HEK293 (cell line): Measurements from ENCODE around the gene CCDC167.

Source experiments
- CTCF ChIA-PET: fragments of 350-600 bp; formaldehyde crosslinking; extraction: SDS; loops from one replicate; lab custom pipeline; 2021; ENCODE audit warnings: antibody characterized with exemption; lab: Yijun Ruan, JAX
- POLR2A ChIA-PET: fragments of 300-600 bp; formaldehyde crosslinking; extraction: SDS; loops from one replicate; lab custom pipeline; 2020; ENCODE audit warnings: antibody characterized with exemption, inconsistent platforms; lab: Yijun Ruan, JAX
- H3K27ac ChIP-seq: fragments of 200-500 bp; sonication (Bioruptor generic); 2 replicates; pipeline ENCODE4 v1.5.1; 2014; ENCODE audit warnings: low read depth, low read length, control low read depth, inconsistent platforms; ENCODE audit errors: extremely low read depth
- H3K36me3 ChIP-seq, 2 experiments: fragments of 200-500 bp in 1 of 2; sonication (Bioruptor generic) in 1 of 2; 1 replicate in 1 of 2; 2 replicates in 1 of 2; pipeline ENCODE4 v1.5.1; 2014 to 2017; ENCODE audit warnings: inconsistent platforms in 2 of 2, low read length in 2 of 2; ENCODE audit not compliant: control insufficient read depth in 2 of 2, insufficient read depth in 1 of 2
- H3K4me1 ChIP-seq: fragments of 200-500 bp; sonication (Bioruptor generic); 2 replicates; pipeline ENCODE4 v1.5.1; 2014; ENCODE audit warnings: mild to moderate bottlenecking, low read length, inconsistent platforms; ENCODE audit not compliant: control insufficient read depth, insufficient read depth
- H3K4me3 ChIP-seq: 2 replicates; pipeline ENCODE4 v1.5.1; 2011; ENCODE audit warnings: low read depth, mild to moderate bottlenecking, control low read depth, low read length, moderate library complexity
- H3K9me3 ChIP-seq: fragments of 200-500 bp; sonication (Bioruptor generic); 2 replicates; pipeline ENCODE4 v1.5.1; 2014; ENCODE audit warnings: low read depth, low read length, inconsistent platforms; ENCODE audit not compliant: control insufficient read depth, insufficient read depth
- GLI4 ChIP-seq: fragments of 450-650 bp; formaldehyde crosslinking; IDR thresholded peaks from 2 replicates; pipeline ENCODE4 v1.5.1; 2016; ENCODE audit warnings: missing biosample characterization, missing genetic modification characterization
- GLIS1 ChIP-seq: fragments of 450-650 bp; formaldehyde crosslinking; IDR thresholded peaks from 2 replicates; pipeline ENCODE4 v1.5.1; 2016; ENCODE audit warnings: missing biosample characterization, missing genetic modification characterization
- HOXD13 ChIP-seq: sonication (generic); formaldehyde crosslinking; IDR thresholded peaks from 2 replicates; pipeline ENCODE4 v1.8.0; 2022; ENCODE audit warnings: missing genetic modification reagents, borderline replicate concordance
- KLF1 ChIP-seq: fragments of 450-650 bp; formaldehyde crosslinking; IDR thresholded peaks from 2 replicates; pipeline ENCODE4 v1.5.1; 2016; ENCODE audit warnings: missing biosample characterization, missing genetic modification characterization
- MZF1 ChIP-seq: fragments of 450-650 bp; formaldehyde crosslinking; IDR thresholded peaks from 2 replicates; pipeline ENCODE4 v1.5.1; 2017; ENCODE audit warnings: missing biosample characterization, missing genetic modification characterization, borderline replicate concordance
- ZIC2 ChIP-seq: fragments of 450-650 bp; formaldehyde crosslinking; IDR thresholded peaks from 2 replicates; pipeline ENCODE4 v1.5.1; 2016; ENCODE audit warnings: missing biosample characterization, missing genetic modification characterization
- ZNF169 ChIP-seq: fragments of 450-650 bp; formaldehyde crosslinking; IDR thresholded peaks from 2 replicates; pipeline ENCODE4 v1.5.1; 2016; ENCODE audit warnings: missing biosample characterization, missing genetic modification characterization
- ZNF292 ChIP-seq: fragments of 450-650 bp; formaldehyde crosslinking; IDR thresholded peaks from 2 replicates; pipeline ENCODE4 v1.5.1; 2016; ENCODE audit warnings: low read depth, missing biosample characterization, missing genetic modification characterization, borderline replicate concordance
- ZNF426 ChIP-seq: fragments of 450-650 bp; formaldehyde crosslinking; IDR thresholded peaks from 2 replicates; pipeline ENCODE4 v1.5.1; 2017; ENCODE audit warnings: missing biosample characterization, missing genetic modification characterization, mild to moderate bottlenecking, inconsistent platforms, moderate library complexity
- ZNF529 ChIP-seq: fragments of 450-650 bp; formaldehyde crosslinking; IDR thresholded peaks from 2 replicates; pipeline ENCODE4 v1.5.1; 2017; ENCODE audit warnings: missing genetic modification characterization, missing biosample characterization; ENCODE audit not compliant: insufficient replicate concordance
- ZNF558 ChIP-seq: fragments of 450-650 bp; formaldehyde crosslinking; IDR thresholded peaks from 2 replicates; pipeline ENCODE4 v1.5.1; 2016; ENCODE audit warnings: missing biosample characterization, missing genetic modification characterization
- ZNF623 ChIP-seq: fragments of 450-650 bp; formaldehyde crosslinking; IDR thresholded peaks from 2 replicates; pipeline ENCODE4 v1.5.1; 2016; ENCODE audit warnings: missing biosample characterization, missing genetic modification characterization
- ZNF654 ChIP-seq: fragments of 450-650 bp; formaldehyde crosslinking; IDR thresholded peaks from 2 replicates; pipeline ENCODE4 v1.5.1; 2016; ENCODE audit warnings: low read depth, missing biosample characterization, missing genetic modification characterization
- ZNF660 ChIP-seq: fragments of 450-650 bp; IDR thresholded peaks from 2 replicates; pipeline ENCODE4 v1.5.1; 2018; ENCODE audit warnings: missing biosample characterization, mild to moderate bottlenecking, missing genetic modification characterization
- ZXDB ChIP-seq: fragments of 450-650 bp; formaldehyde crosslinking; IDR thresholded peaks from 2 replicates; pipeline ENCODE4 v1.5.1; 2016; ENCODE audit warnings: missing biosample characterization, missing genetic modification characterization
- TF ChIP-seq, protein P1 (sequence below): fragments of 450-650 bp; formaldehyde crosslinking; IDR thresholded peaks from 2 replicates; pipeline ENCODE4 v1.5.1; 2016; ENCODE audit warnings: missing biosample characterization, missing genetic modification characterization
- TF ChIP-seq, protein P2 (sequence below): fragments of 450-650 bp; formaldehyde crosslinking; IDR thresholded peaks from 2 replicates; pipeline ENCODE4 v1.5.1; 2016; ENCODE audit warnings: missing biosample characterization, missing genetic modification characterization
- TF ChIP-seq, protein P3 (sequence below): fragments of 450-650 bp; formaldehyde crosslinking; IDR thresholded peaks from 2 replicates; pipeline ENCODE4 v1.5.1; 2016; ENCODE audit warnings: missing biosample characterization, missing genetic modification characterization
- TF ChIP-seq, protein P4 (sequence below): fragments of 450-650 bp; IDR thresholded peaks from 2 replicates; pipeline ENCODE4 v1.5.1; 2018; ENCODE audit warnings: missing biosample characterization, missing genetic modification characterization

Gene CCDC167

DNA sequence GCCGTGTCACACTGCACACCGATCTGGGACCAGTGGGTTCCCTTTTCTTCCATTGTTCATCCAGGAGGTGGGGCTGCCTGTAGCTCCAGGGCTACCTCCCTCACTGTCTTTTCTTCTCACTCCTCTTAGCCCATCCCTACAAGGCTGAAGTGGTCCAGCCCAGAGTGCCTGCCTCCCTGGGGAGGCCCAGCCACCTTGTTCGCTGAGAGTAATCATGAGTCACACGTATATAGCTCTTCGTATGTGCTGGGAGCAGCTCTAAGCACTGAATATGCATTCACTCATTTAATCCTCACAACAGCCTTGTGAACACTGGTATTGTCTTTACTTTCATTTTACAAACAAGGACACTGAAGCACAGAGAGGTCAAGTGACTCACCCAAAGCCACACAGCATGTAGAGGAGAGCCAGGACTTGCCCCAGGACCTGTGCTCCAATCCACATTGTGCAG lies 14.7 kb upstream of the CCDC167 start (continued):
- TF ChIP-seq, protein P1, sequence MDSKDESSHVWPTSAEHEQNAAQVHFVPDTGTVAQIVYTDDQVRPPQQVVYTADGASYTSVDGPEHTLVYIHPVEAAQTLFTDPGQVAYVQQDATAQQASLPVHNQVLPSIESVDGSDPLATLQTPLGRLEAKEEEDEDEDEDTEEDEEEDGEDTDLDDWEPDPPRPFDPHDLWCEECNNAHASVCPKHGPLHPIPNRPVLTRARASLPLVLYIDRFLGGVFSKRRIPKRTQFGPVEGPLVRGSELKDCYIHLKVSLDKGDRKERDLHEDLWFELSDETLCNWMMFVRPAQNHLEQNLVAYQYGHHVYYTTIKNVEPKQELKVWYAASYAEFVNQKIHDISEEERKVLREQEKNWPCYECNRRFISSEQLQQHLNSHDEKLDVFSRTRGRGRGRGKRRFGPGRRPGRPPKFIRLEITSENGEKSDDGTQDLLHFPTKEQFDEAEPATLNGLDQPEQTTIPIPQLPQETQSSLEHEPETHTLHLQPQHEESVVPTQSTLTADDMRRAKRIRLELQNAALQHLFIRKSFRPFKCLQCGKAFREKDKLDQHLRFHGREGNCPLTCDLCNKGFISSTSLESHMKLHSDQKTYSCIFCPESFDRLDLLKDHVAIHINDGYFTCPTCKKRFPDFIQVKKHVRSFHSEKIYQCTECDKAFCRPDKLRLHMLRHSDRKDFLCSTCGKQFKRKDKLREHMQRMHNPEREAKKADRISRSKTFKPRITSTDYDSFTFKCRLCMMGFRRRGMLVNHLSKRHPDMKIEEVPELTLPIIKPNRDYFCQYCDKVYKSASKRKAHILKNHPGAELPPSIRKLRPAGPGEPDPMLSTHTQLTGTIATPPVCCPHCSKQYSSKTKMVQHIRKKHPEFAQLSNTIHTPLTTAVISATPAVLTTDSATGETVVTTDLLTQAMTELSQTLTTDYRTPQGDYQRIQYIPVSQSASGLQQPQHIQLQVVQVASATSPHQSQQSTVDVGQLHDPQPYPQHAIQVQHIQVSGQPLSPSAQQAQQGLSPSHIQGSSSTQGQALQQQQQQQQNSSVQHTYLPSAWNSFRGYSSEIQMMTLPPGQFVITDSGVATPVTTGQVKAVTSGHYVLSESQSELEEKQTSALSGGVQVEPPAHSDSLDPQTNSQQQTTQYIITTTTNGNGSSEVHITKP (tag by site-specific recombination), result peak; percentile 88

DNA sequence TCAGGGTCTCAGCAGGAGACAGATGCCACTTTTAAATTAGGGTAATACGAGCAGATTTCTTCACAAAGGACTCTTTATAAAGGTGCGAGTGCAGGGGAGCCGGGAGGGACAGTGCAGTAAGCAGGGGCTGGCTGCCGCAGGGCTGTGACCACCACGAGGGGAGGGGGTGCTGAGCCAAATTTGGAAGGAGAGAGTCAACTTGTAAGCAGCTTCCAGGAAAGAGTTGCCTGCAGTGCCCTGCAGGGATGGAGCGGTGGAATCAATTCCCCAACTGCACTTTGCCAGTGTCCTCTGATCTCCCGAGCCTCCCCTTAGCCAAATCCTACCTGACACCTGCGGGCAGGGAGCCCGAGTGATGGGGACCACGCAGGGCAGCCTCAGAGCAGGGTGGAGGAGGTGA lies 13.9 kb upstream of the CCDC167 start:
- Histone ChIP-seq H3K4me3 (no peak overlapping the region), H3K27ac (no peak overlapping the region), H3K9me3 (no peaks in the 10 kb centered on the region), H3K4me1 (peaks cover 11% of the 10 kb centered on the region), H3K36me3 (no peaks in the 10 kb centered on the region)
- TF ChIP-seq, protein P2, sequence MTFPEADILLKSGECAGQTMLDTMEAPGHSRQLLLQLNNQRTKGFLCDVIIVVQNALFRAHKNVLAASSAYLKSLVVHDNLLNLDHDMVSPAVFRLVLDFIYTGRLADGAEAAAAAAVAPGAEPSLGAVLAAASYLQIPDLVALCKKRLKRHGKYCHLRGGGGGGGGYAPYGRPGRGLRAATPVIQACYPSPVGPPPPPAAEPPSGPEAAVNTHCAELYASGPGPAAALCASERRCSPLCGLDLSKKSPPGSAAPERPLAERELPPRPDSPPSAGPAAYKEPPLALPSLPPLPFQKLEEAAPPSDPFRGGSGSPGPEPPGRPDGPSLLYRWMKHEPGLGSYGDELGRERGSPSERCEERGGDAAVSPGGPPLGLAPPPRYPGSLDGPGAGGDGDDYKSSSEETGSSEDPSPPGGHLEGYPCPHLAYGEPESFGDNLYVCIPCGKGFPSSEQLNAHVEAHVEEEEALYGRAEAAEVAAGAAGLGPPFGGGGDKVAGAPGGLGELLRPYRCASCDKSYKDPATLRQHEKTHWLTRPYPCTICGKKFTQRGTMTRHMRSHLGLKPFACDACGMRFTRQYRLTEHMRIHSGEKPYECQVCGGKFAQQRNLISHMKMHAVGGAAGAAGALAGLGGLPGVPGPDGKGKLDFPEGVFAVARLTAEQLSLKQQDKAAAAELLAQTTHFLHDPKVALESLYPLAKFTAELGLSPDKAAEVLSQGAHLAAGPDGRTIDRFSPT (tag by site-specific recombination), result no peak
- TF ChIP-seq MZF1 (tag by site-specific recombination) (no peak), ZNF654 (no peak), ZNF169 (tag by site-specific recombination) (no peak), ZNF558 (tag by site-specific recombination) (no peak), ZNF660 (tag by site-specific recombination) (no peak), HOXD13 (no peak), GLIS1 (tag by site-specific recombination) (no peak)
- POLR2A ChIA-PET, result no interaction called here
- CTCF ChIA-PET, result interaction anchor here (0.7 kb wide), 1 partner anchor 43 kb away, joined by 3 read pairs; no protein-coding TSS in a partner anchor

DNA sequence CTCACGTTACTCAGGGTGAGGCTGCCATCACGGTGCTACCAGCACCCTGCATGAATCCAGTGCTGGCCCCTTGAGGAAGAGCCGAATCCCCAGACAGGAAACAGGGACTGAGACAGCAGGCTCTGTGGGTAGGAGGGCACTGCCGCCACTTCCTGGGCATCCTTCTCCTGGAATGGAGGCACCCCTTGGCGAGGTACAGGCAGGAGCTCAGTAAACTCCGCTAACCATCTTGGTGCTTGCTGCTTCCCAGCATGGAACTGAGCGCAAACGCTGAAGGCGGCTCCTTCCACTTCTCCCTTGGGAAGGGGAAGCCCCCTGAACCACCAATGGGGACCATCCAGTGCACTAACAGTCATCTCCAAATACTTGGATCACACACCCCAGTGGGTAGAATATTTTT lies 13.5 kb upstream of the CCDC167 start:
- H3K27ac ChIP-seq, result no peak overlapping the region
- H3K4me3 ChIP-seq, result no peak overlapping the region
- no peaks in the 10 kb centered on the region for H3K36me3 ChIP-seq
- no peaks in the 10 kb centered on the region for H3K9me3 ChIP-seq
- H3K4me1 ChIP-seq, result peaks cover 11% of the 10 kb centered on the region
- POLR2A ChIA-PET, result no interaction called here
- peak; percentile 72 for TF ChIP-seq ZIC2
- TF ChIP-seq ZNF426 (tag by site-specific recombination), result no peak
- CTCF ChIA-PET, result interaction anchor here (0.6 to 0.7 kb wide), 4 partner anchors 42 to 540 kb away, joined by 3 to 4 read pairs (median 3); no protein-coding TSS in a partner anchor

DNA sequence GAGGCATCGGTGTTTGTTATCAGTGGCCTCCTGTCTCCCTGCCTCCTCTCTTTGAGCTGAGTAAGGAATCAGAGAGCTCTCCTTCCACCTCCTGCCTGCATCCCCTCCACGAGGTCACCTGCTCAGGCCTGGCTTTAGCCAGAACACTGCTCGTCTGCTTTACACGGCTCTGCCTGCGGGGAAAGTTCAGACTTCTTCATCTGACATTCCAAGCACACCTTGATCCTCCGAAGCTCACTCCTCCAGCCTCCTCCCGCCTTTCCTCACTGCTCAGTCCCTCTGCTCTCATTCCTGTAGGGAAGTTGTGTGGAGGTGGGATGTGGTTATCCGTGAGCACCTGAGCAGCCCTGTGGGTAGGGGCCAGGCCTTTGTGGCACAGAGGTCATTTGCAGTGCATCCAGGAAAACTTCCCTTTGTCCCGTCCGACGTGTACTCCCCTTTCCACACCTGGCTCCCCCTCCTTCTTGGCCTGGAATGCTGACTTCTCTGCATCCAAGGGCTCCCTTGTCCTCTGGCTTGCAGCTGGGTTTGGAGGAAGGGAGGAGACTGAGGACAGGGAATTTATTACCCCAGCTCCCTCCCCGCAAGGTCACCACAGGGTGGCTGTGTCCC lies 12.8 kb upstream of the CCDC167 start:
- no peak overlapping the region for H3K4me3 ChIP-seq
- POLR2A ChIA-PET, result no interaction called here
- no peaks in the 10 kb centered on the region for H3K9me3 ChIP-seq
- peaks cover 11% of the 10 kb centered on the region for H3K4me1 ChIP-seq
- CTCF ChIA-PET, result interaction anchor here (0.6 to 1.1 kb wide), 5 partner anchors 9 to 540 kb away, joined by 3 to 5 read pairs (median 3); no protein-coding TSS in a partner anchor
- H3K27ac ChIP-seq, result no peak overlapping the region
- H3K36me3 ChIP-seq, result no peaks in the 10 kb centered on the region
- TF ChIP-seq, protein P3, sequence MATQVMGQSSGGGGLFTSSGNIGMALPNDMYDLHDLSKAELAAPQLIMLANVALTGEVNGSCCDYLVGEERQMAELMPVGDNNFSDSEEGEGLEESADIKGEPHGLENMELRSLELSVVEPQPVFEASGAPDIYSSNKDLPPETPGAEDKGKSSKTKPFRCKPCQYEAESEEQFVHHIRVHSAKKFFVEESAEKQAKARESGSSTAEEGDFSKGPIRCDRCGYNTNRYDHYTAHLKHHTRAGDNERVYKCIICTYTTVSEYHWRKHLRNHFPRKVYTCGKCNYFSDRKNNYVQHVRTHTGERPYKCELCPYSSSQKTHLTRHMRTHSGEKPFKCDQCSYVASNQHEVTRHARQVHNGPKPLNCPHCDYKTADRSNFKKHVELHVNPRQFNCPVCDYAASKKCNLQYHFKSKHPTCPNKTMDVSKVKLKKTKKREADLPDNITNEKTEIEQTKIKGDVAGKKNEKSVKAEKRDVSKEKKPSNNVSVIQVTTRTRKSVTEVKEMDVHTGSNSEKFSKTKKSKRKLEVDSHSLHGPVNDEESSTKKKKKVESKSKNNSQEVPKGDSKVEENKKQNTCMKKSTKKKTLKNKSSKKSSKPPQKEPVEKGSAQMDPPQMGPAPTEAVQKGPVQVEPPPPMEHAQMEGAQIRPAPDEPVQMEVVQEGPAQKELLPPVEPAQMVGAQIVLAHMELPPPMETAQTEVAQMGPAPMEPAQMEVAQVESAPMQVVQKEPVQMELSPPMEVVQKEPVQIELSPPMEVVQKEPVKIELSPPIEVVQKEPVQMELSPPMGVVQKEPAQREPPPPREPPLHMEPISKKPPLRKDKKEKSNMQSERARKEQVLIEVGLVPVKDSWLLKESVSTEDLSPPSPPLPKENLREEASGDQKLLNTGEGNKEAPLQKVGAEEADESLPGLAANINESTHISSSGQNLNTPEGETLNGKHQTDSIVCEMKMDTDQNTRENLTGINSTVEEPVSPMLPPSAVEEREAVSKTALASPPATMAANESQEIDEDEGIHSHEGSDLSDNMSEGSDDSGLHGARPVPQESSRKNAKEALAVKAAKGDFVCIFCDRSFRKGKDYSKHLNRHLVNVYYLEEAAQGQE (tag by site-specific recombination), result no peak
- TF ChIP-seq ZNF529 (tag by site-specific recombination), result no peak
- TF ChIP-seq ZXDB (tag by site-specific recombination), result no peak
- no peak for TF ChIP-seq ZNF623 (tag by site-specific recombination)
- no peak for TF ChIP-seq GLI4 (tag by site-specific recombination)
- TF ChIP-seq, protein P4, sequence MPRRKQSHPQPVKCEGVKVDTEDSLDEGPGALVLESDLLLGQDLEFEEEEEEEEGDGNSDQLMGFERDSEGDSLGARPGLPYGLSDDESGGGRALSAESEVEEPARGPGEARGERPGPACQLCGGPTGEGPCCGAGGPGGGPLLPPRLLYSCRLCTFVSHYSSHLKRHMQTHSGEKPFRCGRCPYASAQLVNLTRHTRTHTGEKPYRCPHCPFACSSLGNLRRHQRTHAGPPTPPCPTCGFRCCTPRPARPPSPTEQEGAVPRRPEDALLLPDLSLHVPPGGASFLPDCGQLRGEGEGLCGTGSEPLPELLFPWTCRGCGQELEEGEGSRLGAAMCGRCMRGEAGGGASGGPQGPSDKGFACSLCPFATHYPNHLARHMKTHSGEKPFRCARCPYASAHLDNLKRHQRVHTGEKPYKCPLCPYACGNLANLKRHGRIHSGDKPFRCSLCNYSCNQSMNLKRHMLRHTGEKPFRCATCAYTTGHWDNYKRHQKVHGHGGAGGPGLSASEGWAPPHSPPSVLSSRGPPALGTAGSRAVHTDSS (tag by site-specific recombination), result no peak
- no peak for TF ChIP-seq ZNF292
- TF ChIP-seq KLF1 (tag by site-specific recombination), result no peak
